CD4-positive, alpha-beta T cell treated with Interleukin-4 for 4 hours (primary cell): ENCODE results near the gene DSC3.

Source experiments
- DNase-seq: peaks from one replicate; pipeline ENCODE4 v3.0.0-alpha.2; 2020

Gene DSC3

DNA sequence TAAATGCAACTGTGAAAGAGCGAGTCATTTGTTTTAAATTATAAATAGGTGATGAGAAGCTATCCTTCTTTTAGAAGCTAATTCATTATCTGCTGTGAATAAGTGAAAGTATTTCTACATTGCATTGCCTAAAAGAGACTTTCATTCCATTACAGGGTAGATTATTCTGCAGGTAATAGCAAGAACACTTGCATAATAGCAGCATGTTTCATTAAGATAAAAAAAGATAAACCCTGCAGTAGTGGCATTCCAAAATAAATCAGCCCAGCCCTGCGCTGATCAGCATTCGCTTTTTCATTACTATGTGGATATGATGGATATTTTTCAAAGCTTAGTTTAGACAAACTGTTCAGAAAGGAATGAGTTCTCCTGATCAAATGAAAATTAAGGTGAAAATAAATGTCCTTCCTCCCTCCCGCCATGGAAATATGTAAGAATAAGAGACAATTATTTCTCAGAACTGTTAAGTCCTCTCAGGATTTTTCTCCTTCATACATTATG is 72.8 kb downstream of the DSC3 start:
- no peak for DNase-seq

DNA sequence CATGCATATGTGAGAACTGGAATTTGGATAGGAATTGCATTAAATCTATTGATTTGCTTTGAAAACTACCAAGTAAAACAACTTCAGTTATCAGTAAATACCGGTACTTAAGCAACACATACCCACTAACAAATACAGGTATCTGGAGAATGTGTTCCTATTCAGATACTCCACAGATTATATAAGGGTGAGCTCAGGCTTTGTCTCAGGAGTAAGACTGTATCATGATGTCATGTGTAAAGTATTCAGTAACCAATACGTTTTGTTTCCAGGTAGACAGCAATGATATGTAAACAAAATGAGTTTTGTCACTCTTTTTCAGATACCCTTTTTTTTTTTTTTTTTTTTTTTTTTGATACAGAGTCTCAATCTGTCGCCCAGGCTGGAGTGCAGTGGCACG is 74.8 kb downstream of the DSC3 start:
- DNase-seq = no peak

DNA sequence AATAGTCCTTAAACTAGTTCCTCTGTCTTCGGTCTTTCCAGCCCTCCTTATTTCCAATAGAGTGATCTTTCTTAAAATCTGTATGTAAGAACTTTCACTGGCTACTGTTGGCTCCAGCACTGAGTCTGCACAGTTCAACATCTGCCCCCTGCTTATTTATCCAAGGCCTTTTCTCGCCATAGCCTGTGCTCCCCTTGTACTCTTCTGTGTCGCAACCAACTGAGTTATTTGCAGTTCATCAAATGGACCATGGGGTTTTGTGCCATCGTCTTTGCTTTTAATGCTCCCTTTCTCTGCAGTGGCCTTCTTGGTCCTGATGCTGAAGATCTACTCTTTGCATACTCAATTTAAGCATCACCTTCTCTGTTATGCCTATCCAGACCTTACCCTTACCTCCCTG is 77.3 kb downstream of the DSC3 start:
- no peak for DNase-seq

GRCh38 chr18:30960661-30961060 is 81.9 kb downstream of the DSC3 start:
- DNase-seq = no peak

DNA sequence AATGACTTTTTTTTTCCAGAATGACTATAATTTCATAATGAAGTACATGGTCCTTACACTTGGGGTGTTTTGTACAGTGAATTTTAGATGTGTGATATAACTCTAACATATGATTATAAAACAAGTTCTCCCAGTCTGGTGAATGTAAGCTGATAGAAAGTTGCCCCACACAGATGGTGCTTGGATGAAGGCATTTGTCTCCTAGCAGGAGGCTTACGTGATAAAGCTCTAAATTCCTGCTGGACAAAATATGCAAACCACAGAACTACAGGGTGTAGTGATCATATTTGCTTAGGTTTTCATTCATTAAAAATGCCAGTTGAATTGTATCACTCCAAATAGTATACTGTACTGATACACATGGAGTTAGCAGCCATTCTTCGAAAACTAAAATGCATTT is 85.5 kb downstream of the DSC3 start:
- DNase-seq = no peak

DNA sequence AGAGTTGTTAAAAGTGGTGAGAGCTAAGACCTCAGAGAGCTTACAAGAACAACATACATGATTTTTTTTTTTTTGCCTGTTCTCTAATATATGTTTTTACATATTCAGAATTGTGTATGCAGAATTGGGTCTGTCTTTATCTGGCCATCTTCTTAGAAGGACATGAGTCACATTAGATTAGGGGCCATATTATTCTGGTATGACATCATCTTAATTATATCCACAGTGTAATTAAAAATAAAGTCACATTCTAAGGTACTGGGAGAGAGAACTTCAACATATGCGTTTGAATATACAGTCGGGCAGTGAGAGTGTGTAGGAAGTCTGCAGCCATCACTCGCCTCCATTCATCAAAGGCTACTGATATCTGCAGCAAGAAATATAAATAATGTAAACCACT is 88.3 kb downstream of the DSC3 start:
- no peak for DNase-seq

- no peak for DNase-seq
Observed at GRCh38 chr18:30945761-30946160, 96.8 kb downstream of the DSC3 start.

DNA sequence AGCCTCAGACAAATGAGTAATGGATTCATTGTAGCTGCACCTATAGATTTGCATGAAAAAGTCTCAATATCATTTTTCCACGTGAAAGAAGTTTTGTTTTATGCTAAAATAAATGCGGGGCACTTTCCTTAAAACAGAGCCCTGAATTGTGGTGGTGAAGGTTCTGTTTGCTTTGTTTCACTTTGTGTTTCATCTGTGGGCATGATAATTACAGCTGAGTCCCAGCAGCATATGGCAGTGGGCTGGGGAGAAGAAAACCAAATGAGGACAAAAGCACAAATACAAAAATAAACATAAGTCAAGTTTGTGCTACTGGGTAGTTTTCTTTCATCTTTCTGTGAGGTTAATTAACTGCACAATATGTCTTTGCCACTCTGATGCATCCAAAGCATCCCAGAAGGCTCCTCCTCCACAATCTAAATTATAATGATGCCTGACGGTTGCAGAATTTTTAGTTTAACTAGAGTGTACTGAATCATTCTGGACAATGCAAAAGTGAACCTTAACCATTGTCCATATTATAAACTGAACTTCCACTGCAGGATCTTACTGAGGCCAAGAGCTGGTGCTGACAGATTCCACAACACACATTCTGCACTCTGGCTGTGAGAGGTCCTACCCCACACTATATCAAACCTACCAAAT is 97.6 kb downstream of the DSC3 start:
- no peak for DNase-seq

- no peak for DNase-seq
Observed at GRCh38 chr18:30940952-30941539, 101.5 kb downstream of the DSC3 start.
